HG03045 (cell line): Measurements from ENCODE around the gene GRB14.
"Not testable (repeated sequence)": the region's sequence is repeated elsewhere in the genome, so short reads cannot be mapped to it uniquely, and the experiment has no call there.

Experiments
- ATAC-seq: cut with Tn5 transposase; IDR thresholded peaks from one replicate; pipeline ENCODE4 v1.9.1; 2021; ENCODE audit warnings: mild to moderate bottlenecking, moderate library complexity; ENCODE audit not compliant: unreplicated experiment

GRB14 gene

DNA sequence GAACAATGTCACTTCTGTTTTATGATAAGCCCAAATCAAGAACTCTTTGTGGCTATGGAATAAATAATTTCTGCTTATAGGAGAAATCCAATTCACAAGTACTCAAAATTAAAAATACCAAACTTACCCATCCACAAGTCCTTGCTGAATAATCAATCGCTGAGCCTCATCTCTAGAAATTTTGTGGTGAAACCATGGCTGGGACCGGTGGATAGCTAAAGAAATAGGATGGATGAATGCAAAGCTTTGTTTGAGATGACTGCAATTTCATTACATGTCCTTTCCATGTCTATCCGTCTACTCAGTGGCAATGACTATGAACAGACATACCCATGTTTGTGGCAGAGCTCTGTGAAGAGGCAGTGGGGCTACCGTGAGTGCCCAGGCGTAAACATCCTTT is 124.4 kb downstream of the GRB14 start:
- ATAC-seq, result no peak

GRCh38 chr2:164496421-164496820 is 124.9 kb downstream of the GRB14 start:
- no peak for ATAC-seq

DNA sequence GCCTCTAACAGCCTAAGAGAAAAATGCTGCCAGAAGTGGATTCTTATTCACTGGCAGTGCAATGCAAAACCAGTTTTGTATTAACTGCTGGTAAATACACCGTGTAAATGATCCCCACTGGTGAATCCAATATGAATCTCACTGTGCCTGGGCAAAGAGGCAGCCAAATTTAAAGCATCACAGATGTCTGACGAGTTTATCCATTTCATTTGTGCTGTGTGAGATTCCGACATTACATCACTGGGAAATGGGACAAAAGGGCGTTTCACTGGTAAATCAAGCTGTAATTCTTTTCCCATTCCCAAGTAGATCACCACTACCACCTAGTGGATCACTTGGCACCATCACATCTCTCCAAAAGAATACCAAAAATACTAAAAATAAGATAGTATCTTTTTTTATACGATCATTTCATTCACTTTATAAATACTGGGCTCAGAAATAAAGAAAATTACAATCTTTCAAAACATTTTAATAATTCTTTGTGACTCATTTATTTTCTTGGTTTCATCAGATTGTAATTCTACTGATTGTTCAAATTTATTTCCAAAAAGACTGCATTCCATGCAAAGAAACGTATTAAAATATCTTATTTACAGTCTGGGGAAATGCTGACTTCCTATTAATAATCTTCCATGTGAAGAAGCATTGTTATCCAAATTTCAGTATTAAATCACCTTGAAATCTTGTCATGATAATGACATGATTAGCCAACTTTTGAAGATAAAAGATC is 125.6 kb downstream of the GRB14 start:
- ATAC-seq, result no peak

DNA sequence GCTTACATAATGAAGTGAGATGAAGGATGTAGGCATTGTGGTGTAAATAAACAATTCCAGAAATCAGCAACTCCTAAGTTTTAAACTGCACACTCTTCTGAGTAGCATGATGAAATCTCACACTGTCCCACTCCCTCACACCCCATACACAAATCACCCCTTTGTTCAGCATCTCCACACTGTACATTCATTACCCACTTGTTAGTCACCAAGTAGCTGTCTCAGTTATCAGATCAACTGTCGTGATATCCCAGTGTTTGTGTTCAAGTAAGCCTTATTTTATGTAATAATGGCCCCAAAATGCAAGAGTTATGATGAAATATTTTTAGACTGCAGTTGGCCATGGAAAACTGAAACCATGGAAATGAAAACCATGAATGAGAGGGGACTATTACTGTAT is 135.7 kb downstream of the GRB14 start:
- no peak for ATAC-seq

DNA sequence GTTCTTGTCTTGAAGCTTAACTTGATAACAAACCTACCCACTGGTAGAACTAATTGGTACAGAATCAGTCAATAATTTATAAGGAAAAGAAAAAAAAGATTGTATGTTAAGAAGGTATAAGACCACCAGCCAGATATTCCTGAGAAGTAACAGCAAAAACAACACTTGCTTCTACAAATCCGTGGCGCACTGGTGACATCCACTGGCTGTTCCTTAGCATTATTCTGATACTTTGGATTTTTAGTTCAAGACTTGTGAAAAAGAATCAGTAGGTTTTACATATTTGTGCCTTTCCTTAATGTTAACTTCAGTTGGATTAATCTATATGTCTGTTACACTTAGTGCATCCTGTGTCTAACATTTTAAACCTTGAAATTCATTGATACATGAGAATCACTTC is 141.8 kb downstream of the GRB14 start:
- no peak for ATAC-seq

DNA sequence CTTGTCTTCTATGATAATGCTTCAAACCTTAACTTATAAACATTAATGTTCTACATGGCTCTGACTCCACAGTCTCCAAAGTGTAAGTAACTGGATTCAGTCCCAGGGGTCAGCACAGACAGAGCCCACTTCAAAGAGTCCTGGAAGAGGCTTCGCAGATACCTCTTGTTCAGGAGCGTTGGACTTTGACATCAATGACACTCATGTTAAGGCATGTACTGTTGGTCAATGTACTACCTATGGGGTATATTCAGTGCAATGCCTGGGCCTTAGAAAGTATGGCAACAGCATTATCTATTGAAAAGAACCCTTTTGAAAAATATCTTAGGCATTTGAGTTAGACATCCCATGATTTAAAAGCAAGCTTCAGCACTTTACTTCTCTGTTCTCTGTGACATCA is 143.1 kb downstream of the GRB14 start:
- ATAC-seq, result no peak

GRCh38 chr2:164474873-164475272 is 146.4 kb downstream of the GRB14 start:
- ATAC-seq, result no peak

- no peak for ATAC-seq
Measured at GRCh38 chr2:164473021-164473420, 148.3 kb downstream of the GRB14 start.

DNA sequence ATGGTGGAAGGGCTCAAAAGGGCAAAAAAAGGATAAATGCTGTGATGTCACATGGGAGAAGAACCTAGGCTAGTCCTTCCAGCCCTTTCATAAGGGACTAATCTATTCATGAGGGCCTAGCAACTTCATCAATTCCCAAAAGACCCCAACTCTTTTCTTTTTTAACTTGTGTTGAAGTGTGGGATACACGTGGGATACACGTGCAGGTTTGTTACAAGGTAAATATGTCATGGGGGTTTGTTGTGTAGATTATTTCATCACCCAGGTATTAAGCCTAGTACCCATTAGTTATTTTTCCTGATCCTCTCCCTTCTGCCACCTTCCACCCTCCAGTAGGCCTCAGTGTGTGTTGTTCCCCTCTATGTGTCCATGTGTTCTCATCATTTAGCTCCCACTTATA is 156.2 kb downstream of the GRB14 start:
- ATAC-seq, result not testable (repeated sequence)

DNA sequence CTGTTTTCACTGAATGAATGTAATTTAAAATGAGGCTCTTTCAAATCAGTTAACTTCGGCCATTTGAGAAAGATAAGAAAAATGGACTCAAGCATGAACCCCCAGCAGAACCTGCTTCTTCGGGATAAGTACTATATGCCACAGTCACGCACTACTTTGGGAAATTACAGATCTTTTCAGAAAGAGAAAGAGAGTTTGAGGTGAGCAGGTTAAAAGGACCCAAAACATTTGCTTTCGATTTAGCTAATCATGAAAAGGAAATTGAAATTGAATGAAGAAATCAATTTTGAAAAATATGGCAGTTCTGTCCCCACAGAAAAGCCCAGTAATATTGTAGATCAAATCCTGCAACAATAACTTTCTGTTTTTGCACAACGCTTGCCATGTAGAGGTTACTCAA is 156.9 kb downstream of the GRB14 start:
- ATAC-seq, result no peak

GRCh38 chr2:164458792-164459191 is 162.5 kb downstream of the GRB14 start:
- ATAC-seq, result no peak

DNA sequence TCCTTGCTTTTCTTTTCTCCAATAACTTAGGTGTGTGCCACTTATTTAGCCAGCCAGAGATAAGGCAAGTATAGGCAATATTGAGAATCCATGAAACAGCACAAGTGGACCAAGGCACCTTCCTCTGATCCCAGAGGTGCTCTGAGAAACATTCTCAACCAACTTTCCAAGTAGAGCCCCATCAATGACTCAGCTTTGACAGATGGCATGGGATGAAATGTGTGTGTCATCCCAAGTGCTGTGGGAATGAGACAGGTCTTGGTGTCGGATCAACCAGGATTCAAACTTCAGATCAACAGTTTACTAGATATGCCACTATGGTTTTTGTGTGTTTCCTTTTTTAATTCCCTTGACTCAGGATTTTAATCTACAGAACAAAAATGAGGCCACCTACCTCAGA is 164.0 kb downstream of the GRB14 start:
- ATAC-seq, result no peak

- ATAC-seq, result no peak
Measured at GRCh38 chr2:164456619-164457018, 164.7 kb downstream of the GRB14 start.

- no peak for ATAC-seq
Measured at GRCh38 chr2:164453656-164454305, 167.5 kb downstream of the GRB14 start.

- no peak for ATAC-seq
Measured at GRCh38 chr2:164450278-164450677, 171.0 kb downstream of the GRB14 start.

DNA sequence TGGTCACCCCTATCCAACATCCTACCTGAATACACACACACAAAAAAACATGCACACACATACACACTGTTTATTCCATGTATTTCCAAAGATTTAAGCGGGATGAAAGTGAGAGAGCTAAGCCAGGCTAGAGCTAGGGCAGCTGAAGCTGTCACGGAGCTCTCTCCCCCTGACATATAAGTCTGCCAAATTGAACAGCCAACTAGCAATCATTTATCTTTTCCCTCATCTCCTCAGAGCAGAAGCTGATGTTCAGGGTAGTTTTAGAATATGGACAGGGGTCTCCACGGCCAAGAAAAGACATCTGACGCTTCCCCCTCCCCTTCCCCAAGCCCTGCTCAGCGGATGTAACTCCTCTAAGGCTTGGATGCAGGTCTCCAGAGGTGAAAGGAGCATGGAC is 171.6 kb downstream of the GRB14 start:
- no peak for ATAC-seq

DNA sequence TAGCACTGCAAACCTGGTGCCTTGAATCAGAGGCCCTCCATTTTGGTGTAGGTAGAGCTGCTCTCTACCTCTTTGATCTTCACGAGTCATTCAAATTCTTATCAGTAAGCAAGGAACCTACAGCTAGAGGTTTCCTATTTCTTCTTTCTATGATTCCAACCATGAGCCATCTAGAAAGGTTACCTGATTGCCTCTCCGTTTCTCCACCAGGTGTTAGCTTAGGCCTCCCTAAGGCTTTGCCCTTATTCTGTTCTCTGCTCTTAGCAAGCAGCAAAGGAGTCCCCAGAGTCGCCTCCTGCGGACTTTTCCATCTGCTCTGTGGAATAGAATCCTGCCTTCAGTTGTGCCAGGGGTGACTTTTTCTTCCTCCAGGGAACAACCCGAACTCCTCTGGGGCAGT is 173.6 kb downstream of the GRB14 start:
- no peak for ATAC-seq
